IPS-15b (cell line): ENCODE measurements around the gene PAM.
"Not testable (repeated sequence)": the region's sequence is repeated elsewhere in the genome, so short reads cannot be mapped to it uniquely, and the experiment has no call there.

Experiments
- H3K27me3 ChIP-seq: one replicate; pipeline ENCODE4 v1.6.1; 2013; ENCODE audit warnings: low read length; ENCODE audit not compliant: control insufficient read depth, insufficient read depth
- H3K36me3 ChIP-seq: one replicate; pipeline ENCODE4 v1.6.1; 2013; ENCODE audit warnings: low read length; ENCODE audit not compliant: control insufficient read depth, insufficient read depth
- H3K4me1 ChIP-seq: one replicate; pipeline ENCODE4 v1.6.1; 2013; ENCODE audit warnings: mild to moderate bottlenecking, low read length; ENCODE audit not compliant: control insufficient read depth, insufficient read depth
- H3K4me3 ChIP-seq: one replicate; pipeline ENCODE4 v1.5.1; 2013; ENCODE audit warnings: low read depth, low read length
- H3K9ac ChIP-seq: one replicate; pipeline ENCODE4 v1.6.1; 2013; ENCODE audit warnings: low read depth, mild to moderate bottlenecking, low read length
- H3K9me3 ChIP-seq: one replicate; pipeline ENCODE4 v1.6.1; 2013; ENCODE audit warnings: mild to moderate bottlenecking, low read length; ENCODE audit not compliant: control insufficient read depth, insufficient read depth

Gene PAM

GRCh38 chr5:102893942-102894341 is 138.8 kb downstream of the PAM start:
- H3K36me3 ChIP-seq = no peaks in the 10 kb centered on the region
- H3K4me1 ChIP-seq = no peaks in the 10 kb centered on the region
- H3K9ac ChIP-seq = no peak overlapping the region
- H3K9me3 ChIP-seq = no peaks in the 10 kb centered on the region
- no peaks in the 10 kb centered on the region for H3K27me3 ChIP-seq
- H3K4me3 ChIP-seq = no peak overlapping the region

- Histone ChIP-seq H3K36me3 (no peaks in the 10 kb centered on the region), H3K9me3 (no peaks in the 10 kb centered on the region), H3K4me1 (no peaks in the 10 kb centered on the region), H3K4me3 (no peak overlapping the region), H3K27me3 (no peaks in the 10 kb centered on the region), H3K9ac (no peak overlapping the region)
Measured at GRCh38 chr5:102895234-102895633, 140.1 kb downstream of the PAM start.

DNA sequence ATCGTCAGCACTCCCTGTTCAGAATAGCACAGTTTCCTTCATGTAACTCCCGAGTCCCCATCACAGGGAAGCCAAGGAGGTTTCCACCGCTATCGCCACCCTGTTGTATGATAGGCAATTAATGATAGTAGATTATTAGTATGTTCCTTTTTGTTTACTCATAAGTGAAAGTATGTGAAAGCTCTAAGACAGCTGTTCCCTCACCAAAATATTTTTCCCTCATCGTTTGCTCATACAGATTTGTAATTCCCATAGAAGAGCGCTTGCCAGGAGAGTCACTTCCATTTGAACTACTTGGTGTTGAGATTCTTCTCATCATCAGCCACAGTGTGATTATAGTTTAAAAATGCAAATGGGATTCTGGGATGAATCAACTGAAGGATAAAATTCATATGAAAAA is 140.9 kb downstream of the PAM start:
- Histone ChIP-seq H3K4me3 (no peak overlapping the region), H3K36me3 (no peaks in the 10 kb centered on the region), H3K4me1 (no peaks in the 10 kb centered on the region), H3K9me3 (no peaks in the 10 kb centered on the region), H3K27me3 (no peaks in the 10 kb centered on the region), H3K9ac (no peak overlapping the region)

DNA sequence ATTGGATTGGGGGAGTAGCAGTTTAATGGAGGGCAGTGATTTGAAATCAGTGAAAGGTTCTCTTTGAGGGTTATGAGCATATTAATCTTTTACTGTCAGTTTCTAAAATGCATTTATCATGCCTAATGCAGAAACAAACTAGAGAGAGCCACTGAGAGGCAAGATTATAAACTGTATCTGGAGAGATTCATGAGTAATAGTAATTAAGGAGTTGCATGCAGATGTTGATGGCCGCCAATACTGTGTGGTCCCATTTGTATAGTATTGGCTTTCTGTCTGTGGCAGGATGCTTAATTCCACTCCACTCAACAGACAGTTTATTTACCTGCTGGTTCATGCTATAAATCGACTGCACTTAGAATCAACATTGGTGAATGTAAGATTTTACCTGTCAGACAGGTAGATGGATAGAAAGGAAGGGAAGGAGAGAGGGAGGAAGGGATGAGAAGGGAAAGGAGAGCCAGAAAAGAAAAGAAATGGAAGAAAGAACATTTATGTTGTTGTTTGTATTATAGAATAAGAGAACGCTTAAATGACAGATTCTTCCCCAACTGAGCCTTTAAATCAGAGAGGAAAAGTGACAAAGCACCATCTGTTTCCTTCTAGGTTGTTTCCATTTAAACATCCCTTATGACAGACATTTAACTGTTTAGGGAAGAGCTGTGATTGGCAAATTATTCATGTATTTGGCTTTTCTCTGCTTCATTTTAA is 146.5 kb downstream of the PAM start:
- no peaks in the 10 kb centered on the region for H3K36me3 ChIP-seq
- H3K9ac ChIP-seq = no peak overlapping the region
- no peak overlapping the region for H3K4me3 ChIP-seq
- H3K4me1 ChIP-seq = no peaks in the 10 kb centered on the region
- no peaks in the 10 kb centered on the region for H3K27me3 ChIP-seq
- no peaks in the 10 kb centered on the region for H3K9me3 ChIP-seq

- no peak overlapping the region for H3K4me3 ChIP-seq
- H3K4me1 ChIP-seq = no peaks in the 10 kb centered on the region
- H3K36me3 ChIP-seq = no peaks in the 10 kb centered on the region
- no peaks in the 10 kb centered on the region for H3K9me3 ChIP-seq
- no peaks in the 10 kb centered on the region for H3K27me3 ChIP-seq
- H3K9ac ChIP-seq = no peak overlapping the region
Measured at GRCh38 chr5:102902135-102902448, 147.0 kb downstream of the PAM start.

GRCh38 chr5:102902647-102903046 is 147.5 kb downstream of the PAM start:
- Histone ChIP-seq H3K9ac (no peak overlapping the region), H3K4me3 (no peak overlapping the region), H3K9me3 (no peaks in the 10 kb centered on the region), H3K36me3 (no peaks in the 10 kb centered on the region), H3K4me1 (no peaks in the 10 kb centered on the region), H3K27me3 (no peaks in the 10 kb centered on the region)

DNA sequence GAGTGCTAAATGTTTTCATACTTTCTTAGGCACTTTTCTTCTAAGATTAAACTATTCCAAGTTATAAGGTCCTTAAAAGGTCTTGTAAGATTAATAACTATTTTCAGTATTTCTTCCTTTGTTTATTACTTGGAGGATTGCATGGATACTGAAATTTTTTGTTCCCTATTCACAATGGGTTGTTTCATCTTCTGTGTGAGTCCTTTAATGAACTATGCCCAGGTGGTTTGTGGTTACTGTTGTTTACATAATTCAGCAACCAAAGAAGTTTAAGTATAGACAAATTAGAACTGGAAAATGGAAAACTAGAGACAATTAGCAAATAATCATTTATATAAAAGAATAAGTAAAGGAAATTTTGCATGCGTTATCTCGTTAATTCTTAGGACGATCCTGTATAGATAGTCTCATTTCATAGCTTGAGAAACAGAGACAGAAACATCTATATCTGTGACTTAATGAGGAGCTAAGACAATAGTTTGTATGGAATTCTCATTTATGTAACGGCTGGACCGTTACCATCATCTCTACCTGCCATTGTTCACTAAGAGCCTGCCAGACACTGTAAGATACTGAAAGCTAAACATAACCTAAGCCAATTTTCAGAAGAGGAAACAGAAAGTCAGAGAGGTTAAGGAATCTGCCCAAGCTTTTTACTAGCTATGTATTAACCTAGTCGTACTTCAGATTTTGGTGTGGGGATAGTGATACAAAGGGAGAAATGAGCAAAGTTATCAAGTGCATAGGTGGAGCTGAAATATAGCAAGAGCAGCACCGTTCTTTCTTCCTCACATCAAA is 148.2 kb downstream of the PAM start:
- Histone ChIP-seq H3K9me3 (no peaks in the 10 kb centered on the region), H3K36me3 (no peaks in the 10 kb centered on the region), H3K4me1 (no peaks in the 10 kb centered on the region), H3K27me3 (no peaks in the 10 kb centered on the region), H3K9ac (no peak overlapping the region), H3K4me3 (no peak overlapping the region)

DNA sequence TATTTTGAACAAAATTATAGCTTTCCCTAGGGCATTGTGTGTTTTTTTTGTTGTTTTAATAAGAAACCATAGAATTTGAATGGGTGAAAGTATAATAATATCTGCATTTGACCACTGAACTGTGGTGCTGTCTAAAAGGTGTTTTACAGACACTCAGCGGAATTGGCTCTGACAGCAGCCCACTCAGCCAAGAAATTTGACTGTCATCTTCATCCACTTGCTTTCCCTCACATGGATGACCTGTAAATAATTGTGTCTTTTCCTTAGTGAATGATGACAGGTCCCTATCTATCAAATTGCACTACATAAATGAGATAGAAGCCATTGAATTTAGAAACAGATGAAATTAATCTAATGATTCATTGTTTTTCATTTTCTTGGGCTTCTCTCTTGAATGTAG is 150.0 kb downstream of the PAM start:
- Histone ChIP-seq H3K27me3 (no peaks in the 10 kb centered on the region), H3K36me3 (no peaks in the 10 kb centered on the region), H3K4me3 (no peak overlapping the region)

DNA sequence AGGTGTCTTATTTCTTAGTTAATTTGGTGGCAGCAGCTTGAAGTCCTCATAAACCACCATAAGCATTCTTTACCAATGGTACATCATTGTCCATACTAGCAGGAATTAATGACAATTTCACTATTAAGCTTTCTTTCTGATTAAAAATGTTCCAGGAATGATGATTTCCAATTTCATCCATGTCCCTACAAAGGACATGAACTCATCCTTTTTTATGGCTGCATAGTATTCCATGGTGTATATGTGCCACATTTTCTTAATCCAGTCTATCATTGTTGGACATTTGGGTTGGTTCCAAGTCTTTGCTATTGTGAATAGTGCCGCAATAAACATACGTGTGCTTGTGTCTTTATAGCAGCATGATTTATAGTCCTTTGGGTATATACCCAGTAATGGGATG is 152.0 kb downstream of the PAM start:
- H3K4me1 ChIP-seq, H3K36me3 ChIP-seq, H3K9me3 ChIP-seq, H3K4me3 ChIP-seq, H3K27me3 ChIP-seq, H3K9ac ChIP-seq: not testable (repeated sequence)

More for the DNA sequence above, 150.0 kb downstream of the PAM start:
- H3K9ac ChIP-seq = no peak overlapping the region
- no peaks in the 10 kb centered on the region for H3K4me1 ChIP-seq
- no peaks in the 10 kb centered on the region for H3K9me3 ChIP-seq

GRCh38 chr5:102910240-102911226 is 155.4 kb downstream of the PAM start:
- no peaks in the 10 kb centered on the region for H3K9me3 ChIP-seq
- no peaks in the 10 kb centered on the region for H3K36me3 ChIP-seq
- no peak overlapping the region for H3K4me3 ChIP-seq
- H3K4me1 ChIP-seq = no peaks in the 10 kb centered on the region
- no peaks in the 10 kb centered on the region for H3K27me3 ChIP-seq
- H3K9ac ChIP-seq = no peak overlapping the region

- Histone ChIP-seq H3K36me3 (no peaks in the 10 kb centered on the region), H3K27me3 (no peaks in the 10 kb centered on the region), H3K4me3 (no peak overlapping the region), H3K4me1 (no peaks in the 10 kb centered on the region), H3K9ac (no peak overlapping the region), H3K9me3 (no peaks in the 10 kb centered on the region)
Measured at GRCh38 chr5:102911973-102912372, 156.9 kb downstream of the PAM start.
